A549 (cell line): ENCODE measurements around the gene TEP1. TPM values are rescaled to one million over a fixed set of nuclear protein-coding genes. Genes with fewer than 3 reads are reported as not detected.

ENCODE experiments used
- ATAC-seq, 2 experiments: fragments of 200-7000 bp in 1 of 2; fragments of >200 bp in 1 of 2; cut with Nextera tagmentation in 1 of 2; cut with Tn5 transposase in 1 of 2; 3 replicates each; pipeline versions ENCODE4 v1.8.0 to v1.9.1; 2018 to 2020; ENCODE audit warnings: mild to moderate bottlenecking in 1 of 2, moderate library complexity in 1 of 2
- CTCF ChIA-PET: fragments of 300-600 bp; sonication (Branson Sonifier 250); formaldehyde crosslinking; extraction: SDS; loops from one replicate; lab custom pipeline; 2021; ENCODE audit warnings: antibody characterized with exemption, inconsistent platforms; lab: Yijun Ruan, JAX
- POLR2A ChIA-PET: fragments of 350-600 bp; formaldehyde crosslinking; extraction: SDS; loops from one replicate; lab custom pipeline; 2021; ENCODE audit warnings: antibody characterized with exemption, inconsistent platforms; lab: Yijun Ruan, JAX
- DNase-seq, 2 experiments: peaks; one replicate each; pipeline versions ENCODE4 v3.0.0 to v3.0.0-alpha.2; 2011 to 2016; ENCODE audit warnings: low read depth in 1 of 2, low spot score in 1 of 2
- FAIRE-seq: peaks from 2 replicates; lab custom pipeline; 2011; peaks lifted over from hg19 to GRCh38; lab: Jason Lieb, UNC
- H3K27ac ChIP-seq, 2 experiments: fragments of >200 bp; sonication (Bioruptor Twin); formaldehyde crosslinking; 3 replicates each; pipeline ENCODE4 v1.5.1; 2016 to 2017
- H3K4me1 ChIP-seq: fragments of >200 bp; sonication (Bioruptor Twin); formaldehyde crosslinking; 3 replicates; pipeline ENCODE4 v1.6.1; 2016
- H3K4me2 ChIP-seq: fragments of >200 bp; sonication (Bioruptor Twin); formaldehyde crosslinking; 3 replicates; pipeline ENCODE4 v1.6.1; 2016
- H3K4me3 ChIP-seq: fragments of >200 bp; sonication (Bioruptor Twin); formaldehyde crosslinking; 3 replicates; pipeline ENCODE4 v1.5.1; 2016
- H3K9me3 ChIP-seq: fragments of >200 bp; sonication (Bioruptor Twin); formaldehyde crosslinking; 3 replicates; pipeline ENCODE4 v1.6.1; 2016
- BCL3 ChIP-seq: fragments of >200 bp; sonication (Bioruptor Twin); formaldehyde crosslinking; IDR thresholded peaks from 3 replicates; pipeline ENCODE4 v1.6.1; 2016
- BHLHE40 ChIP-seq: IDR thresholded peaks from 2 replicates; pipeline ENCODE4 v1.6.1; 2012; ENCODE audit warnings: low read depth, low read length, inconsistent platforms
- CBX2 ChIP-seq: fragments of 200-600 bp; sonication (generic); IDR thresholded peaks from 2 replicates; pipeline ENCODE4 v1.6.1; 2016; ENCODE audit warnings: low read depth, mild to moderate bottlenecking, borderline replicate concordance
- CHD2 ChIP-seq: fragments of 150-350 bp; IDR thresholded peaks from 2 replicates; pipeline ENCODE4 v1.6.1; 2014; ENCODE audit warnings: low read length; ENCODE audit not compliant: partially characterized antibody
- E2F6 ChIP-seq: IDR thresholded peaks from 2 replicates; pipeline ENCODE4 v1.6.1; 2012; ENCODE audit warnings: low read depth, borderline replicate concordance
- ESRRA ChIP-seq: fragments of 150-350 bp; IDR thresholded peaks from 2 replicates; pipeline ENCODE4 v1.6.1; 2014; ENCODE audit warnings: mild to moderate bottlenecking, low read length, borderline replicate concordance
- FOSB ChIP-seq: fragments of 250-450 bp; sonication (Bioruptor Pico); IDR thresholded peaks from 2 replicates; pipeline ENCODE4 v1.5.0; 2020; ENCODE audit warnings: mild to moderate bottlenecking, moderate library complexity
- FOXS1 ChIP-seq: fragments of 250-450 bp; sonication (Bioruptor Pico); IDR thresholded peaks from 2 replicates; pipeline ENCODE4 v1.5.0; 2020; ENCODE audit warnings: mild to moderate bottlenecking, moderate library complexity
- GATA3 ChIP-seq: IDR thresholded peaks from 2 replicates; pipeline ENCODE4 v1.6.1; 2012; ENCODE audit warnings: borderline replicate concordance
- HOXB13 ChIP-seq: fragments of 250-450 bp; sonication (Bioruptor Pico); IDR thresholded peaks from 2 replicates; pipeline ENCODE4 v1.5.0; 2020; ENCODE audit warnings: low read depth, mild to moderate bottlenecking, moderate library complexity
- HOXB5 ChIP-seq: fragments of 250-450 bp; sonication (Bioruptor Pico); IDR thresholded peaks from 2 replicates; pipeline ENCODE4 v1.5.0; 2020; ENCODE audit warnings: mild to moderate bottlenecking, moderate library complexity
- JUNB ChIP-seq: fragments of >200 bp; sonication (Bioruptor Twin); formaldehyde crosslinking; IDR thresholded peaks from 2 replicates; pipeline ENCODE4 v1.6.1; 2016
- MAFK ChIP-seq: fragments of 450-650 bp; IDR thresholded peaks from 2 replicates; pipeline ENCODE4 v1.6.1; 2014; ENCODE audit not compliant: partially characterized antibody
- MAZ ChIP-seq: fragments of 150-350 bp; IDR thresholded peaks from 2 replicates; pipeline ENCODE4 v1.6.1; 2014; ENCODE audit warnings: antibody characterized with exemption, low read depth, low read length, borderline replicate concordance
- MYC ChIP-seq: IDR thresholded peaks from 2 replicates; pipeline ENCODE4 v1.6.1; 2012; ENCODE audit warnings: mild to moderate bottlenecking, inconsistent platforms, low read length, improper control_type of control experiment, borderline replicate concordance
- NPAS2 ChIP-seq: fragments of 250-450 bp; sonication (Bioruptor Pico); IDR thresholded peaks from 2 replicates; pipeline ENCODE4 v1.8.0; 2022; ENCODE audit warnings: mild to moderate bottlenecking, moderate library complexity, borderline replicate concordance
- PBX3 ChIP-seq: IDR thresholded peaks from 2 replicates; pipeline ENCODE4 v1.6.1; 2012
- PHF8 ChIP-seq: fragments of 200-600 bp; sonication (generic); IDR thresholded peaks from 2 replicates; pipeline ENCODE4 v1.6.1; 2016; ENCODE audit warnings: low read depth, mild to moderate bottlenecking, antibody characterized with exemption, moderate library complexity, borderline replicate concordance
- POLR2A ChIP-seq: IDR thresholded peaks from 2 replicates; pipeline ENCODE4 v1.6.1; 2012; ENCODE audit warnings: mild to moderate bottlenecking, low read length
- POLR2AphosphoS2 ChIP-seq: conservative IDR thresholded peaks from 2 replicates; pipeline ENCODE4 v1.6.1; 2012; ENCODE audit warnings: low read length, improper control_type of control experiment, inconsistent platforms
- REST ChIP-seq: fragments of 200-600 bp; sonication (generic); IDR thresholded peaks from 2 replicates; pipeline ENCODE4 v1.6.1; 2016; ENCODE audit warnings: antibody characterized with exemption, mild to moderate bottlenecking, moderate library complexity
- SMC3 ChIP-seq: fragments of >200 bp; sonication (Bioruptor Twin); formaldehyde crosslinking; IDR thresholded peaks from 3 replicates; pipeline ENCODE4 v1.6.1; 2018; ENCODE audit warnings: inconsistent platforms
- TFCP2L1 ChIP-seq: fragments of 250-450 bp; sonication (Bioruptor Pico); IDR thresholded peaks from 2 replicates; pipeline ENCODE4 v1.5.0; 2021; ENCODE audit warnings: mild to moderate bottlenecking
- TP53 ChIP-seq: fragments of 250-450 bp; sonication (Bioruptor Pico); IDR thresholded peaks from 2 replicates; pipeline ENCODE4 v1.5.0; 2021; ENCODE audit warnings: mild to moderate bottlenecking, moderate library complexity
- USF2 ChIP-seq: fragments of 450-650 bp; IDR thresholded peaks from 2 replicates; pipeline ENCODE4 v1.6.1; 2014; ENCODE audit warnings: antibody characterized with exemption
- ZFP36 ChIP-seq: fragments of 450-650 bp; IDR thresholded peaks from 2 replicates; pipeline ENCODE4 v1.6.1; 2014; ENCODE audit warnings: borderline replicate concordance; ENCODE audit not compliant: partially characterized antibody
- ZSCAN20 ChIP-seq: fragments of 250-450 bp; sonication (Bioruptor Pico); IDR thresholded peaks from 2 replicates; pipeline ENCODE4 v1.8.0; 2022; ENCODE audit warnings: mild to moderate bottlenecking, moderate library complexity
- WGBS: methylation state at CpG from one replicate; pipeline ENCODE4 v1.1.6; 2017; ENCODE audit errors: missing lambda C conversion rate; 5-methylcytosine and 5-hydroxymethylcytosine counted together
- polyA plus RNA-seq, 4 experiments: library from polyadenylated mRNA; depleted of rRNA in 3 of 4; stranded (reverse); fragments of >200 nt; fragmentation: RNase III in 1 of 4; extraction: RNeasy Plus Mini Kit Qiagen cat#74134 plus additional on column Dnase treatment in 1 of 4; gene quantifications; 2 replicates in 3 of 4; 3 replicates in 1 of 4; pipeline ENCODE4 v1.2.3, GENCODE V29; 2011 to 2017

Gene TEP1
- polyA plus RNA-seq, 2 of the 4 experiments (the other 2 are of a cell fraction): 6.8 to 17.5 TPM

- TF ChIP-seq REST (no peak), ESRRA (no peak), ZFP36 (no peak), MAZ (no peak), E2F6 (no peak), POLR2AphosphoS2 (no peak), FOXS1 (no peak), CBX2 (no peak), TP53 (CRISPR knock-in tag) (no peak)
Observed at GRCh38 chr14:20412876-20413743, at the start of gene TEP1 (continued).

GRCh38 chr14:20461225-20462141, 48.2 kb upstream of the TEP1 start, which contains the start of gene PIP4P1:
Gene PIP4P1 (minus strand): TSS chr14:20461434. CDS start chr14:20461325, 109 bp downstream.
- ATAC-seq: peak; percentile 94 to 98
- H3K27ac ChIP-seq: peak within 1 kb of the TSS; percentile 85 to 92
- ChIA-PET CTCF (interaction anchor here (1.1 to 2.4 kb wide), 4 partner anchors 46 to 152 kb away, joined by 3 to 8 read pairs (median 6); no protein-coding TSS in a partner anchor), POLR2A (interaction anchor here (0.5 to 2.3 kb wide), 16 partner anchors 8 to 223 kb away, joined by 3 to 44 read pairs (median 4); partner anchors contain the start of genes PARP2, PNP, RNASE4 and TEP1)
- H3K4me2 ChIP-seq: peak within 1 kb of the TSS; percentile 85
- no peaks in the 10 kb centered on the region for H3K9me3 ChIP-seq
- peak within 1 kb of the TSS; percentile 85 for H3K4me3 ChIP-seq
- peak; percentile 97 for FAIRE-seq
- 5% methylated on average over 22 of the region's 67 CpGs for WGBS
- peak; percentile 96 to 100 for DNase-seq
- peaks cover 31% of the 10 kb centered on the region for H3K4me1 ChIP-seq
- TF ChIP-seq JUNB (no peak), HOXB13 (peak; percentile 86; the same call in 1 of the 2 replicates), NPAS2 (CRISPR knock-in tag) (peak; percentile 98), TP53 (CRISPR knock-in tag) (0 out of 2 replicates have a peak, but pooled peaks have one; percentile 52), USF2 (peak; percentile 100), PBX3 (peak; percentile 78), MAFK (peak; percentile 96), HOXB5 (CRISPR knock-in tag) (0 out of 2 replicates have a peak, but pooled peaks have one; percentile 39), POLR2A (peak; percentile 69), MAZ (no peak), CHD2 (peak; percentile 36), ZSCAN20 (CRISPR knock-in tag) (peak; percentile 73; the same call in 1 of the 2 replicates), TFCP2L1 (CRISPR knock-in tag) (0 out of 2 replicates have a peak, but pooled peaks have one; percentile 30), MYC (no peak), BHLHE40 (peak; percentile 94), FOSB (CRISPR knock-in tag) (peak; percentile 42; the same call in 1 of the 2 replicates), GATA3 (no peak), BCL3 (peak; percentile 68; the same call in 1 of the 3 replicates), SMC3 (no peak), PHF8 (peak; percentile 75; the same call in 1 of the 2 replicates)
